Activated T-cell treated with anti-CD3 and anti-CD28 coated beads, Interleukin-2, amount 50 U/mL, for 24 hours (primary cell): ENCODE data around the gene SLAMF7.
"Not testable (repeated sequence)": the region's sequence is repeated elsewhere in the genome, so short reads cannot be mapped to it uniquely, and the experiment has no call there.

Source experiments
- DNase-seq: peaks from one replicate; pipeline ENCODE4 v3.0.0-alpha.2; 2020
- H3K27ac Mint-ChIP-seq: 2 replicates; pipeline ENCODE4 v1.8.0; 2020; ENCODE audit warnings: mild to moderate bottlenecking, mixed read lengths
- H3K27me3 Mint-ChIP-seq: 2 replicates; pipeline ENCODE4 v1.8.0; 2020; ENCODE audit warnings: mixed read lengths
- H3K36me3 Mint-ChIP-seq: 2 replicates; pipeline ENCODE4 v1.8.0; 2020; ENCODE audit warnings: low read depth, mixed read lengths
- H3K4me1 Mint-ChIP-seq: 2 replicates; pipeline ENCODE4 v1.8.0; 2020; ENCODE audit warnings: low read depth, mixed read lengths
- H3K4me3 Mint-ChIP-seq: 2 replicates; pipeline ENCODE4 v1.8.0; 2020; ENCODE audit warnings: mild to moderate bottlenecking, moderate library complexity, mixed read lengths
- H3K9me3 Mint-ChIP-seq: 2 replicates; pipeline ENCODE4 v1.8.0; 2020; ENCODE audit warnings: mixed read lengths

Gene SLAMF7

GRCh38 chr1:160781914-160782689, 43.1 kb downstream of the SLAMF7 start:
- H3K27me3 Mint-ChIP-seq: no peaks in the 10 kb centered on the region
- H3K36me3 Mint-ChIP-seq: no peaks in the 10 kb centered on the region
- no peaks in the 10 kb centered on the region for H3K9me3 Mint-ChIP-seq
- peak overlapping the region; percentile 45 for H3K27ac Mint-ChIP-seq
- H3K4me1 Mint-ChIP-seq: peaks cover 25% of the 10 kb centered on the region
- DNase-seq: no peak
- no peak overlapping the region for H3K4me3 Mint-ChIP-seq

- H3K27me3 Mint-ChIP-seq, H3K4me3 Mint-ChIP-seq, H3K9me3 Mint-ChIP-seq, DNase-seq, H3K36me3 Mint-ChIP-seq: not testable (repeated sequence)
- Mint-ChIP-seq H3K4me1 (peaks cover 19% of the 10 kb centered on the region), H3K27ac (peak overlapping the region; percentile 22)
These were observed 44.1 kb downstream of the SLAMF7 start for GRCh38 chr1:160782988-160783765.

- Mint-ChIP-seq H3K27ac (no peak overlapping the region), H3K4me3 (no peak overlapping the region), H3K27me3 (no peaks in the 10 kb centered on the region), H3K36me3 (no peaks in the 10 kb centered on the region), H3K4me1 (peaks cover 8% of the 10 kb centered on the region), H3K9me3 (no peaks in the 10 kb centered on the region)
- DNase-seq: no peak
These were observed 50.1 kb downstream of the SLAMF7 start for GRCh38 chr1:160789051-160789701.

- H3K36me3 Mint-ChIP-seq: no peaks in the 10 kb centered on the region
- no peak overlapping the region for H3K27ac Mint-ChIP-seq
- no peak overlapping the region for H3K4me3 Mint-ChIP-seq
- H3K27me3 Mint-ChIP-seq: no peaks in the 10 kb centered on the region
- DNase-seq: no peak
- no peaks in the 10 kb centered on the region for H3K9me3 Mint-ChIP-seq
- H3K4me1 Mint-ChIP-seq: peaks cover 13% of the 10 kb centered on the region
These were observed 50.9 kb downstream of the SLAMF7 start for GRCh38 chr1:160789702-160790611.

- no peaks in the 10 kb centered on the region for H3K36me3 Mint-ChIP-seq
- H3K27me3 Mint-ChIP-seq: no peaks in the 10 kb centered on the region
- no peak overlapping the region for H3K4me3 Mint-ChIP-seq
- peaks cover 56% of the 10 kb centered on the region for H3K4me1 Mint-ChIP-seq
- DNase-seq: no peak
- no peak overlapping the region for H3K27ac Mint-ChIP-seq
- H3K9me3 Mint-ChIP-seq: no peaks in the 10 kb centered on the region
These were observed 55.3 kb downstream of the SLAMF7 start for GRCh38 chr1:160794376-160794775.

- no peaks in the 10 kb centered on the region for H3K9me3 Mint-ChIP-seq
- peak; percentile 75 for DNase-seq
- no peaks in the 10 kb centered on the region for H3K36me3 Mint-ChIP-seq
- H3K27me3 Mint-ChIP-seq: no peaks in the 10 kb centered on the region
- peaks cover 63% of the 10 kb centered on the region for H3K4me1 Mint-ChIP-seq
- H3K27ac Mint-ChIP-seq: peak within 1 kb of the TSS; percentile 95
- H3K4me3 Mint-ChIP-seq: peak within 1 kb of the TSS; percentile 81
These were observed 56.9 kb downstream of the SLAMF7 start, which contains the start of gene LY9 for GRCh38 chr1:160795951-160796383. Gene LY9, plus strand, starts transcription at chr1:160796174. Its CDS starts 14 bp downstream, at chr1:160796188.

- Mint-ChIP-seq H3K27me3 (no peaks in the 10 kb centered on the region), H3K4me1 (peaks cover 71% of the 10 kb centered on the region), H3K9me3 (no peaks in the 10 kb centered on the region), H3K27ac (peak overlapping the region; percentile 95), H3K4me3 (peak overlapping the region; percentile 81), H3K36me3 (peaks cover 6% of the 10 kb centered on the region)
- DNase-seq: no peak
These were observed 58.2 kb downstream of the SLAMF7 start for GRCh38 chr1:160797271-160797709.

GRCh38 chr1:160797861-160798273, 58.8 kb downstream of the SLAMF7 start:
- Mint-ChIP-seq H3K27me3 (no peaks in the 10 kb centered on the region), H3K4me1 (peaks cover 76% of the 10 kb centered on the region), H3K9me3 (no peaks in the 10 kb centered on the region), H3K36me3 (peaks cover 9% of the 10 kb centered on the region), H3K27ac (peak overlapping the region; percentile 95), H3K4me3 (peak overlapping the region; percentile 81)
- DNase-seq: peak; percentile 65

- peaks cover 13% of the 10 kb centered on the region for H3K36me3 Mint-ChIP-seq
- H3K4me1 Mint-ChIP-seq: peaks cover 80% of the 10 kb centered on the region
- peak overlapping the region; percentile 95 for H3K27ac Mint-ChIP-seq
- peak overlapping the region; percentile 81 for H3K4me3 Mint-ChIP-seq
- no peak for DNase-seq
- H3K27me3 Mint-ChIP-seq: no peaks in the 10 kb centered on the region
- H3K9me3 Mint-ChIP-seq: no peaks in the 10 kb centered on the region
These were observed 59.4 kb downstream of the SLAMF7 start for GRCh38 chr1:160798439-160798838.

- Mint-ChIP-seq H3K27ac (peak overlapping the region; percentile 95), H3K27me3 (no peaks in the 10 kb centered on the region), H3K4me3 (peak overlapping the region; percentile 81), H3K4me1 (peaks cover 89% of the 10 kb centered on the region), H3K9me3 (no peaks in the 10 kb centered on the region), H3K36me3 (peaks cover 20% of the 10 kb centered on the region)
- DNase-seq: no peak
These were observed 60.6 kb downstream of the SLAMF7 start for GRCh38 chr1:160799641-160800040.

GRCh38 chr1:160800142-160800541, 61.1 kb downstream of the SLAMF7 start:
- Mint-ChIP-seq H3K9me3 (no peaks in the 10 kb centered on the region), H3K27me3 (no peaks in the 10 kb centered on the region), H3K27ac (peak overlapping the region; percentile 95), H3K36me3 (peaks cover 24% of the 10 kb centered on the region), H3K4me3 (peak overlapping the region; percentile 81), H3K4me1 (peaks cover 89% of the 10 kb centered on the region)
- no peak for DNase-seq

GRCh38 chr1:160800645-160801408, 61.8 kb downstream of the SLAMF7 start:
- Mint-ChIP-seq H3K27ac (peak overlapping the region; percentile 79), H3K9me3 (no peaks in the 10 kb centered on the region), H3K36me3 (peaks cover 26% of the 10 kb centered on the region), H3K4me1 (peaks cover 88% of the 10 kb centered on the region), H3K4me3 (peak overlapping the region; percentile 81), H3K27me3 (no peaks in the 10 kb centered on the region)
- no peak for DNase-seq
